Esophagus muscularis mucosa (tissue), 3 donors: ENCODE data around the gene SEPTIN10.

Experiments used
- CTCF ChIP-seq, 3 experiments: fragments of 200-600 bp in 2 of 3; fragments of 450-650 bp in 1 of 3; sonication (generic) in 2 of 3; IDR thresholded peaks; one replicate each; pipeline ENCODE4 v1.5.1; 2017 to 2019; ENCODE audit warnings: antibody characterized with exemption in 3 of 3, mild to moderate bottlenecking in 2 of 3, moderate library complexity in 1 of 3
- POLR2A ChIP-seq: fragments of 450-650 bp; IDR thresholded peaks from one replicate; pipeline ENCODE4 v1.6.1; 2017; ENCODE audit warnings: antibody characterized with exemption, moderate library complexity, mild to moderate bottlenecking, low read depth
- POLR2AphosphoS5 ChIP-seq, 2 donors: sonication (generic); formaldehyde crosslinking; IDR thresholded peaks; one replicate each; pipeline ENCODE4 v1.6.1; 2017; ENCODE audit warnings: antibody characterized with exemption in 2 of 2

DNA sequence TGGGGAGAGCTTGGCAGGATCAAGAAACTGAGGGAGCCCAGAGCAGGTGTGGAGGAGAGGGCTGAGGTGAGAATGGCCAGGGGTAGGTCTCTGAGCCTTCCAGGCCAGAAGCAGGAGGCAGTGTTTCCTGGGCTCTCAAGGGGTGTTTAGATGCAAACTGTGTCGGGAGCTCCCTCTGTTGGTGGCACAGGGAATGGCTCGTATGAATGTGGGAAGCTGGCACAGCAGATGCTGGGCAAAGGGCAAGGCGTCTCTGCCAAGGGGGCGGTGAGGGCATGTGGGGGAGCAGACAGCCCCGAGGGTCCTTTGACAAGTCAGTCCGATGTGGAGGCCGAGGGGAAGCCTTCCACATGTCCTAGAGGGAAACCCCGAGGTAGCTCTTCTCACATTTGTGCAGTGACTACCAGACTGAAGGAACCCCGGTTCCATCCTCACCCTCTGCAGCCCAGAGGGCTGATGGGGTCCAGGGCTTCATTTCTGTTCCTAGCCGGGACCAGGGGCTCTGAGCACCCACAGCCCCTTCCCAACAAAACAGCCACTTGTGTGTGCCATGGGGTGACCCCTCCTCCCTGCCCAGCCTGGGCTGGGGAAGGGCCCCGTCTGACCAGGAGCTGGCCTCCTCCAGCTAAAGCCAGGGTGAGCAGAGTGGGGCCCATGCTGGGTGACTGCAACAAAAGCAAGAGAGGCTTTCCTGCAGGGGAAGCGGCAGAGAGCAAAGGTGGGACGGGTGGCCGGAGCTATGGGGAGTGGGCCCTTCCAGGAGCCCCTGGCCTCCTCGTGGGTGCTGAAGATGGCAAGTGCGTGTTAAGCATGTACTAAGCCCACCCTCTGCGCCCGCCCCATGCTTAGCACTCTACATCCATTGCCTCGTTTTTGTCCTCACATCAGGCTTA is 103.4 kb downstream of the SEPTIN10 start:
- TF ChIP-seq POLR2AphosphoS5 (IDR thresholded peaks at IDR 0.05), result peak; percentile 42 to 46
- peak; percentile 88 to 97 (median 94) for TF ChIP-seq CTCF (IDR thresholded peaks at IDR 0.05)
- TF ChIP-seq POLR2A, result no peak
